Measurements from ENCODE around the gene IRF7.
A peak's percentile ranks its signal among the peaks of the same experiment; 100 is the strongest.
"Not testable (repeated sequence)": the region's sequence is repeated elsewhere in the genome, so short reads cannot be mapped to it uniquely, and the experiment has no call there.

IRF7 gene

DNA sequence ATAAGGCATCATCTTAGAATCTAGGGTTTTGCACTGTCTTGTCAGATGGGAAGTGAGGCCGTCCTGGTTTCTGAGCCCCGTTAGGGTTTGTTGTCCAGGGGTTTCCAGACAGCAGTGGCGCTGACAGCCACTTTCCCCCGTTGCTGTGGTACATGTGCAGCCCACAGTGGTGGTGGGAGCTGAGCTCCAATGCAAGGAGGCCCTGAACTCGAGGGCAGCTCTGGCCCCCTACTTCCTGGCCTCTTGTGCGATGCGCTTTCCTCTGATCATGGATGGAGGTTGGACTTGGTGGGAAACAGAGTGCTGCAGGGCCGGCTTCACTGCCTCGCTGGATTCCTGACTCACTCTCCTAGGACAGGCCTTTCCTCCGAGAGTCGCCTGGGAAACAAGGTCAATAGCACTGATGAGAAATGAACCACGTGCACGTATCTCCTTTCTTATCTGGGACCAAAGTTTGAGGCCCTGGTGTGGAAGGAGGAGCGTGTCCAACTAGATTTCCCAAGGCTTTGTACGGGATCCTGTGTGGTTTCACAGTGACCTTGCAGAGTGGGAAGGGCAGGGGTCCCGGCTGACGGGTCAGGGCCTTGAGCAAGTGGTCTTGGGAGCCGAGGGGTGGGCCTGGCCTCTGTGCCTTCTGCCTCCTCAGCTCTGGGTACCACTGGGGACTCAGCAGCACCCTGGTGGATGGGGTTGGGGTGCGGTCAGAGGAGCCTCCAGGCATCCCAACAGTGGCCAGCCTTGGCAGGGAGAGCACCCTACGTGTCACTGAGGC is 35.7 kb downstream of the IRF7 start:
- no peak for DNase-seq

DNA sequence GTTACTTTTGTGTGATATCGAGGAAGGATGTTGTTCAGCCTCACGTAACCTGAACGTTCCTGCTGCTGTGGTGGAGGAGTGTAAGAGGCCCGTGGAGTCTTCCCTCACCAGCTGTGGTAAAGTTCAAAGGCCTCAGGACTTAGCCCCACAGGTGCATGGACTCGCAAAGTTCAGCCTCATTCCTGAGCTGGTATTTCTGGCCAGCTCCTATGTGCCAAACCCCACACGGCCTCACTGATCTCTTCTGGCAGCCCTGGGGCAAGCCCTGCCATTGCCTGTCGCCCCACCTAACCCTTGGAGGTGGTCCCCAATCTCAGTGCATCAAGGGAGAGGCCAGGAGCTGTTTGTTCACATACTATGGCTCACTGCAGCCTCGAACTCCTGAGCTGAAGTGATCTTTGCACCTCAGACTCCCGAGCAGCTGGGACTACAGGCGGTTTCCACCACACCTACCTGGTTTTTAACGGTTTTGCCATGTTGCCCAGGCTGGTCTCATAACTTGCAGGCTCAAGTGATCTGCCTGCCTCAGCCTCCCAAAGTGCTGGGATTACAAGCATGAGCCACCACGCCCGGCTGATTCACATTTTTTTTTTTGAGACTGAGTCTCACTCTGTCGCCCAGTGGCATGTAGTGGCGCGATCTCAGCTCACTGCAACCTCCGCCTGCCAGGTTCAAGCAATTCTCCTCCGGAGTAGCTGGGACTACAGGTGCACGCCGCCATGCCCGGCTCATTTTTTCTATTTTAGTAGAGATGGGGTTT is 37.3 kb downstream of the IRF7 start:
- no peak for DNase-seq

GRCh38 chr11:577611-577894 is 38.2 kb downstream of the IRF7 start:
- no peak for DNase-seq

DNA sequence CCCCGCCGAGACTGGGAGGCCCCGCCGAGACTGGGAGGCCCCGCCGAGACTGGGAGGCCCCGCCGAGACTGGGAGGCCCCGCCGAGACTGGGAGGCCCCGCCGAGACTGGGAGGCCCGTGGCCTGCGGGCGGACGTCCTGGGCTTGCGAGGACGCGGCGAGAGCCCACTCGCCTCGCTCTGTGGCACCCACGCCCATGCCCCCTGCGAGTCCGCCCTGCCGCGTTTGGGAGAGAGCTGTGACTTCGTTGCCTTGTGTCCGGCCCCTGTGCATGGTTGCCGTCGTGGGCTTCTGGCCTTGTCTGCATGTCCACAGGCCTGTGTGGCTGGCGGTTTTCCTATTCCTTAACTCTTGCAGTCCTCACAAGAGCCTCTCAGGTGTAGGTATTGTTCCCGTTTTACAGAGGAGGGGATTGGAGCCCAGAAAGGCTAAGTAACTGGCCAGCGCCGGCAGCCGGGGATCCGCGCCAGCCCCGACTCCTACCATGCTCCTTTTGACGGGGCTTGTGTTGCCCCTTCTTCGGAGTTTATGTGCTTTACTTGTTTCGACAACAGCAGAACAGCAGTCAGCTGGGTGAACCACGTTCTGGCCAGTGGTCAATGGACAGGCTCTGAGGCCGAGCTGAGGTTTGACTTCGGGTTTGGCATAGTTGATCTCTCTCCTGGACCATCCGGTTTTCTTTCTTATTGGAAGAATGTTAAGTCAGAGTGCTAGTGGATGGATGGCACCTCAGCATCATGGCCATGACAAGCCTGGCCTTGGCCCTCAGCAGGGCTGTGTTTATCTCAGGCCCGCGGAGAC is 38.7 kb downstream of the IRF7 start:
- DNase-seq, result no peak

DNA sequence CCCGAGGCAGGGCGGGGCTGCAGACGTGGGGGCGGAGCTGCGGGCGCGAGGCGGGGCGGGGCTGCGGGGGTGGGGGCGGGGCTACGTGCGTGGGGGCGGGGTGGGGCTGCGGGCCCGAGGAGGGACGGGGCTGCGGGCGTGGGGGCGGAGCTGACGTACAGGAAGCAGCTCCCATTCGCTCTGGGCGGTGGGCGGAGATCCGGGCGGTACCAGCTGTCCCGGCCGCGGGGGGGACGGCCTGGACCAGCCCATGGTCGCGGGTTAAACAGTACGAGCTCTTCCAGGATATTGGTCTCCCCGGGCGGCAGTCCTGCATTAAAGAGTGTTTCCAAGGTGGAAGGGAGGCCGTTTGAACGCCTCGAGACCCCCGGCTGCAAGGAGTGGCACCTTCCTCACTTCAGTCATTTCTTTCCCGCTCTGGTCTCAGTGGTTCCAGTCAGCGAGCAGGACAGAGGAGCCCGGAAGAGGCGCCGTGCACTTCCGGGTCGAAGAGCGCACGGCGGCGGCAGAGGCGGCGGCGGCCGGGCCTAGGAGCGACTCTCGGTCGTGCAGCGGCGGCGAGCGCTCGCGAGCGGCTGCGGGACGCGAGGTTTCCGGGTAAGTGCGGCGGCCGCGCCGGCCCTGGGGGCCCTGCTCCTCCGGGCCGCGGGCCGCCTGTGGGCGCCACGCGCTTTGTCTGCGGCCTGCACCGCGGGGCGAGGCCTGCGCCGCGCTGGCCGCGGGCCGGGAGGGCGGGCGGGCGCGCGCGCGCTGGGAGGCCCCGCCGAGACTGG is 39.6 kb downstream of the IRF7 start, which contains the start of gene PHRF1:
TSS of gene PHRF1 (plus strand) at position 475 of the 773 bp plus-strand sequence. CDS start 5,043 bp downstream, outside the sequence.
- peak; percentile 95 for DNase-seq

- DNase-seq, result no peak
These were observed 40.3 kb downstream of the IRF7 start for GRCh38 chr11:575313-575995.

GRCh38 chr11:574632-575312 is 41.0 kb downstream of the IRF7 start:
- DNase-seq, result no peak

DNA sequence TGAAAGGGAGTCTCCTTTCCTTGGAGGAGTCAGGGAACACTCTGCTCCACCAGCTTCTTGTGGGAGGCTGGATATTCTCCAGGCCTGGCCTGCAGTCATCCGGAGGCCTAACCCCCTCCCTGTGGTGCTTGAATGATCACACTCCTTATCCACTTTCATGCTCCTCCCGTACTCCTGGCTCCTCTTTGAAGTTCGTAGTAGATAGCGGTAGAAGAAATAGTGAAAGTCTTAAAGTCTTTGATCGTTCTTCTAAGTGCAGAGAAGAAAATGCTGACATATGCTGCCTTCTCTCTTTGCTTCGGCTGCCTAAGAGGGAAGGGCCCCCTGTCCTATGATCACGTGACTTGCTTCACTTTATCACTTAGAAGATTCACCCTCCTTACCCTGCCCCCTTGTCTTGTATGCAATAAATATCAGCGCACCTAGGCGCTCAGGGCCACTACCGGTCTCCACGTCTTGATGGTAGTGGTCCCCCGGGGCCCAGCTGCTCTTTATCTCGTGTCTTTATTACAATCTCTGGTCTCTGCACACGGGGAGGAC is 41.6 kb downstream of the IRF7 start:
- not testable (repeated sequence) for DNase-seq

DNA sequence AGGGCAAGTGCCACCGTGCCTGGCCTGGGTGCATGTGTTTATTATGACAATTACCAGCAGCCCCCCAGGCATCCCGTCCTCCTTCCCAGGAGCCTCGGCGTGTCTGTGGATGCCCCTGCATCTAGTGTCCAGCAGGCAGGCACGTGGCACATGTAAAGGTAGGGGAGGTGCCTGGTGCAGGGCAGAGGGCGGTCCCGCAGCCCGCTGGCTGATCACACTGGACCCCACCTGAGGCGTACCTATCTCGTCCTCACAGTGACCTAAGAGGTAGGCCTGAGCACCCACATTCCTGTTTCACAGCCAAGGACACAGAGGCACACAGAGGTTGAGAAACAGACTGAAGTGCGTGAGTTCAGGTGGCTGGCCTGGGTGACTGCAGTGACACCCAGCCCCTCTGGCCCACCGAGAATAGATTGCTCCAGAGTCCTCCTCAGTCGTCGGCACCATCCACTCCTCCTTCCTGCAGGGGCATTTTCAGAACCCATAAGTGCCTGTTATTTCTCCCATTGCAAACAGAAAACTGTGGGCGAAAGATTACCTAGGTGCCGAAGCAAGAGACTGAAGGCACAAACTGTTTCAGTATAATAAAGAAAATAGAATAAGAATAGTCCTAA is 42.5 kb downstream of the IRF7 start:
- DNase-seq, result no peak

DNA sequence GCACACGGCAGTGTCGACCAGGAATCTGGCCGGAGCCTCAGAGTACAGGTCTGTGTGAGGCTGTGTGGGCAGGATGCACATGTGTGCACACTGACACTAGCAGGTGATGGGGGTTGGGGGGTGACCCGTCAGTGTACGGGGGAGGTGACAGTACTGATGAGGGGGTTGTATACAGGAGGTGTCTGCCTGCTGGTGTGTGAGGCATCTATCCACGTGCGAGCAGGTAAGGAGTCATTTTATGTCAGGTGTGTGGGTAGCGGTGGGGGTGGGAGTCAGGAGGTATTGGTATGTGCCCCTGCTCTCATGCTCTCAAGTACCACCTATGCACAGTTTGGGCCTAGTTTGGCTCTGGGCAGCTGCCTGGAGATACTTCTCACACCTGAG is 44.0 kb downstream of the IRF7 start:
- DNase-seq, result no peak

DNA sequence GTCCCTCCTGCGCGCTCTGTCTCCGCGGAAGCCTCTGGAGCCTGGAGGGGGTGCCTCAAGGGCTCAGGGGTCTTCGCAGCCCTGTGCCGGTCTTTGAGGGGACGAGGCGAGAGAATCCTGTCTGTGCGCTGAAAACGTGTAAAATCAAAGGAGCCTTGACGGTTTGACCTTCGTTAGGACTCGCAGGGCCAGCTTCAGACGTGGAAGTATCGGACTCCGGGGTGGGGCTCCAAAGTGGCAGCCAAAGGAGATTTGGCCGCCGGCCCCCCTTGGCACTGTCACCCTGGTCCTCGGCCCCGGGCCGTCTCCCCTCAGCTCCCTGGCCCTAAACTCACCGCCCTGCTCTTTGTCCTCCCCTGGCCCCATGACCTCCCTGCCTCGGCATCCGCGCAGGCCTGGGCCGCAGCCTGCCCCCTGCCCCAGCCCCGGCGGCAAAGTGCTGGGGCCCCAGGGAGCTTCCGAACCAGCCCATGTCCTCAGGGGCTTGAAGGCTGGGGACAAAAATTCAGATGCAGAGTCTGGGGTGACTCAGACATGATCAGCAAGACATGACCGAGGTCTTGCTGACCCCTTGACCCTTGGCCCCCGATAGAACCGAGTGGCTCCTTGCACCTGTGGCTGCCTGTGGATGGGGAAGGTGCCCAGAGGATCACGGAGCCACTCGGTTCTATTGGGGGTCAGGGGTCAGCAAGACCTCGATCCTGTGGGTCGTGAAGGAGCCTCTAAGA is 46.4 kb downstream of the IRF7 start:
- no peak for DNase-seq

GRCh38 chr11:568306-569157 is 47.2 kb downstream of the IRF7 start:
- DNase-seq, result peak; percentile 97

GRCh38 chr11:567629-568292 is 48.0 kb downstream of the IRF7 start:
- no peak for DNase-seq

DNA sequence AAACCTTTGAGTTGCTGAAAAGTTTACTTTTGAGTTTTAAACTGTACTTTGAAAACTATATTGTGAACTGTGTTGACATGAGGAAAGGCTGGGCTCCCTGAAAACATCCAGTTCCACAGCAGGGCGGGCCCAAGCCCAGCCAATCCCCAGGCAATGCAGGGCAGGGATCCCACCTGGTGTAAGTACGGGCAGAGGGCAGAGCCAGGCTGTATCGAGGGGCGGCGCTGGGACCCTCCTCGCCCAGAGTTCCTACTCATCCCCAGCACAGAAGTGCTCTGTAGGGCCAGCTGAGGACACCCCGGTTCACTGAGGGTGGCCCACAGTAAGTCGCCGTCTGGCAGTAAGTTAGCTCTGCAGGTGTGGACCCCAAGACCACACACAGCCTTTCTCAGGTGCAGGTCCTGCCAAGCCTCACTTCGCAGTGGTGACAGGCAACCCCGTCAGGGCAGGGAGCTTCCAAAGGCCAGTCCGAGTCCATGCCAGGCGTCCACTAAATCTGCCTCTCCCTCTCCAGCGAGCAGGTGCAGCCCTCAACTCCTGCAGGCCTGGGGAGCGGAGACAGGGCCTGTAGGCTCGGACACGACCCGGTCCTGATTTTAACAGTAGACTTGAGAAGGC is 48.6 kb downstream of the IRF7 start:
- no peak for DNase-seq

DNA sequence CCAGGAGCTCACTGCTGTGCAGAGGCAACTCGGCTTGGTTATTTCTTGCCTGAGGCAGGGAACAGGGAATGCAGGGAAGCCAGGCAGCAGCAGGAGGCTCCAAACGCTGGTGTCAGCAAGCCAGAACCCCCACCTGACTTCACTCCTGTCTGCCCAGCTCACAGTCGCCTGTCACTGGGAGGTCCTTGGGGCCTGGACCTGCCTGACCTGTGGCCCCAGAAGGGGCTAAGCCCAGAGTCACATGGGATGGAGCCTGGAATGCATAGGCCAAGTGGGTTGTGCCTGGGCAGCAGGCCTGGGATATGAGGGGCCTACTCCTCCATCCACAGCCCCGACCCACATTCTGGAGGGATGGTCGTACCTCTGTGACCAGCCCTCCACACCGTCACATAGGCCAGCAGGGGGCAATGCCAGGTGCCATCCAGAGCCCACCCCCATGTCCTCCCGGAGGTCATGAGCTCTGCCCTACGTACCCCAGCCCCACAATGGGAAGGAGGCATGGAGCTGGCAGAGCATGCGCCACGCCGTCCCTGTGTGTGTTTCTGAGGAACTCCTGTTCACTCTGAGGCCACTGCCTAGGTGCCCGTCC is 49.7 kb downstream of the IRF7 start:
- no peak for DNase-seq

GRCh38 chr11:563812-564578 is 51.8 kb downstream of the IRF7 start:
- no peak for DNase-seq

Data from fibroblast of skin of scalp (primary cell).